Endothelial cell of umbilical vein (primary cell): Measurements from ENCODE around the gene HMCN1. TPM values are rescaled to one million over a fixed set of nuclear protein-coding genes. Genes with fewer than 3 reads are reported as not detected.
A peak's percentile ranks its signal among the peaks of the same experiment; 100 is the strongest.

Source experiments
- BruUV-seq: library from RNA; stranded (reverse); fragments of 400-500 nt; replicated peaks from 2 replicates; lab custom pipeline; 2021; lab: Mats Ljungman, UMichigan
- CTCF ChIA-PET: fragments of 300-600, 350-600 bp; sonication (Branson Sonifier 250); formaldehyde crosslinking; loops from one replicate; lab custom pipeline; 2021; ENCODE audit warnings: antibody characterized with exemption, inconsistent platforms; lab: Charles Lee
- POLR2A ChIA-PET: fragments of 300-600, 350-600 bp; sonication (Branson Sonifier 250); formaldehyde crosslinking; loops from one replicate; lab custom pipeline; 2021; ENCODE audit warnings: antibody characterized with exemption, inconsistent platforms; lab: Charles Lee
- DNase-seq: peaks from one replicate; pipeline ENCODE4 v3.0.0-alpha.2; 2011; ENCODE audit warnings: low read depth, low spot score
- FAIRE-seq: peaks from 2 replicates; lab custom pipeline; 2011; peaks lifted over from hg19 to GRCh38; lab: Jason Lieb, UNC
- H2AFZ ChIP-seq: 2 replicates; pipeline ENCODE4 v1.6.0; 2012; ENCODE audit warnings: low read depth, low read length, control low read depth, inconsistent platforms
- H3K27ac ChIP-seq: 2 replicates; pipeline ENCODE4 v1.5.1; 2011; ENCODE audit warnings: low read depth, mild to moderate bottlenecking, control low read depth, low read length, moderate library complexity; ENCODE audit not compliant: insufficient read depth
- H3K27me3 ChIP-seq, 2 experiments: 2 replicates each; pipeline versions ENCODE4 v1.6.0 to v1.6.1; 2011; ENCODE audit warnings: low read length in 2 of 2, mixed read lengths in 1 of 2; ENCODE audit not compliant: control insufficient read depth in 2 of 2, insufficient read depth in 2 of 2
- H3K36me3 ChIP-seq, 2 experiments: 2 replicates in 1 of 2; 3 replicates in 1 of 2; pipeline ENCODE4 v1.5.1; 2011; ENCODE audit warnings: low read length in 2 of 2, mild to moderate bottlenecking in 1 of 2, moderate library complexity in 1 of 2; ENCODE audit not compliant: control insufficient read depth in 2 of 2, insufficient read depth in 2 of 2; ENCODE audit errors: extremely low read depth in 1 of 2
- H3K4me1 ChIP-seq: 3 replicates; pipeline ENCODE4 v1.5.1; 2011; ENCODE audit warnings: mild to moderate bottlenecking, low read length; ENCODE audit not compliant: control insufficient read depth, insufficient read depth; ENCODE audit errors: extremely low read depth
- H3K4me2 ChIP-seq: 2 replicates; pipeline ENCODE4 v1.6.1; 2011; ENCODE audit warnings: low read length, control low read depth, mixed read lengths; ENCODE audit not compliant: insufficient read depth
- H3K4me3 ChIP-seq, 3 experiments: fragments of 200-600 bp in 1 of 3; sonication (generic), shearing (Covaris generic) in 1 of 3; replicated peaks in 1 of 3; 2 replicates each; pipeline ENCODE4 v1.5.1; 2011 to 2016; ENCODE audit warnings: control low read depth in 3 of 3, low read length in 3 of 3, mild to moderate bottlenecking in 2 of 3, inconsistent platforms in 1 of 3, low read depth in 1 of 3, moderate library complexity in 1 of 3; ENCODE audit not compliant: insufficient read depth in 1 of 3
- H3K79me2 ChIP-seq: 2 replicates; pipeline ENCODE4 v1.6.0; 2012; ENCODE audit warnings: low read length, inconsistent platforms; ENCODE audit not compliant: control insufficient read depth, insufficient read depth
- H3K9ac ChIP-seq: replicated peaks from 2 replicates; pipeline ENCODE3; 2011; ENCODE audit warnings: low read length, control low read depth; ENCODE audit not compliant: insufficient read depth; ENCODE audit errors: extremely low read depth
- H3K9me1 ChIP-seq: replicated peaks from 3 replicates; pipeline ENCODE4 v1.6.0; 2011; ENCODE audit warnings: mild to moderate bottlenecking, low read length; ENCODE audit not compliant: control insufficient read depth, insufficient read depth; ENCODE audit errors: extremely low read depth
- H3K9me3 ChIP-seq: replicated peaks from 2 replicates; pipeline ENCODE4 v1.5.1; 2012; ENCODE audit warnings: low read length, inconsistent platforms; ENCODE audit not compliant: control insufficient read depth, insufficient read depth
- H4K20me1 ChIP-seq: replicated peaks from 2 replicates; pipeline ENCODE3; 2011; ENCODE audit warnings: mild to moderate bottlenecking, low read length; ENCODE audit not compliant: control insufficient read depth, insufficient read depth; ENCODE audit errors: extremely low read depth
- CTCF ChIP-seq, 2 donors: IDR thresholded peaks; 1 replicate in 1 of 2; 2 replicates in 1 of 2; pipeline ENCODE4 v1.5.1; 2011; ENCODE audit warnings: low read length in 2 of 2, mild to moderate bottlenecking in 2 of 2, moderate library complexity in 2 of 2, control low read depth in 1 of 2, inconsistent platforms in 1 of 2, low read depth in 1 of 2; ENCODE audit not compliant: insufficient read depth in 1 of 2; ENCODE audit errors: extremely low read depth in 1 of 2
- EZH2 ChIP-seq: IDR thresholded peaks from 2 replicates; pipeline ENCODE4 v1.6.1; 2012; ENCODE audit warnings: borderline replicate concordance, low read depth, mild to moderate bottlenecking, moderate library complexity, low read length, inconsistent platforms; ENCODE audit not compliant: severe bottlenecking
- FOS ChIP-seq: IDR thresholded peaks from 2 replicates; pipeline ENCODE4 v1.6.1; 2011; ENCODE audit warnings: mild to moderate bottlenecking, low read length, moderate library complexity, borderline replicate concordance; ENCODE audit not compliant: insufficient read depth
- GATA2 ChIP-seq: IDR thresholded peaks from 2 replicates; pipeline ENCODE4 v1.7.0; 2011; ENCODE audit warnings: low read depth, mild to moderate bottlenecking, moderate library complexity, mixed read lengths, low read length; ENCODE audit not compliant: insufficient read length, insufficient read depth
- JUN ChIP-seq: IDR thresholded peaks from 2 replicates; pipeline ENCODE4 v1.6.1; 2011; ENCODE audit warnings: borderline replicate concordance, low read depth; ENCODE audit not compliant: insufficient read length, insufficient read depth
- MAX ChIP-seq: IDR thresholded peaks from 2 replicates; pipeline ENCODE4 v1.6.1; 2011; ENCODE audit not compliant: insufficient read depth, insufficient read length
- MYC ChIP-seq: IDR thresholded peaks from one replicate; pipeline ENCODE4 v1.6.1; 2011; ENCODE audit warnings: mild to moderate bottlenecking, low read depth, low read length
- POLR2A ChIP-seq: IDR thresholded peaks from 2 replicates; pipeline ENCODE4 v1.6.1; 2012; ENCODE audit warnings: low read depth, mild to moderate bottlenecking, control low read depth, low read length
- POLR2AphosphoS5 ChIP-seq: IDR thresholded peaks from 2 replicates; pipeline ENCODE4 v1.6.1; 2012; ENCODE audit warnings: low read depth, mild to moderate bottlenecking, control low read depth, low read length, moderate library complexity; ENCODE audit not compliant: insufficient read depth
- dilution Hi-C: fragments of 300-500 bp; cut with MboI; formaldehyde crosslinking; loops from one replicate; pipeline ENCODE4 v1.15.0; 2019; ENCODE audit warnings: low sequenced_read_pairs; ENCODE audit not compliant: extremely low pct_ligation_motif_present
- intact Hi-C: fragments of 100-400 bp; cut with micrococcal nuclease; formaldehyde crosslinking; loops from one replicate; pipeline ENCODE4 v1.10.0; 2022
- polyA plus RNA-seq, 4 experiments: library from polyadenylated mRNA; depleted of rRNA in 3 of 4; stranded (reverse) in 3 of 4; unstranded in 1 of 4; fragments of >200 nt; gene quantifications; 2 replicates each; pipeline versions ENCODE4 v1.2.1 to v1.2.3, GENCODE V29; 2011 to 2012; ENCODE audit warnings: missing spikeins in 1 of 4
- total RNA-seq: library from RNA; stranded (reverse); gene quantifications from 2 replicates; pipeline ENCODE4 v1.2.3, GENCODE V29; 2021

The HMCN1 gene
- total and polyA plus RNA-seq, 2 donors (not counting 3 experiments of a cell fraction or from before 2014, with no cell fraction given): 10.3 to 16.0 TPM

- TF ChIP-seq MAX: no peak
- no peak for TF ChIP-seq POLR2AphosphoS5
- no peak for TF ChIP-seq MYC
- no peak for TF ChIP-seq GATA2
- TF ChIP-seq CTCF (IDR thresholded peaks at IDR 0.05; ENCODE audit: extremely low read depth in 1 of 2, insufficient read depth in 1 of 2, low read depth in 1 of 2, low read length in 2 of 2): no peak
- no peak for TF ChIP-seq JUN
- no peak for TF ChIP-seq FOS
- no peak for TF ChIP-seq POLR2A
- TF ChIP-seq EZH2: no peak
- H3K9me3 ChIP-seq: no peaks in the 10 kb centered on the region
- ChIA-PET POLR2A (no interaction called here), CTCF (interaction anchor here (0.9 to 1.8 kb wide), 2 partner anchors 11 to 68 kb away, joined by 3 to 6 read pairs; no protein-coding TSS in a partner anchor)
- FAIRE-seq: no peak
- H3K4me2 ChIP-seq: no peak overlapping the region
- no TSS peak for BruUV-seq
- H4K20me1 ChIP-seq: no peaks in the 10 kb centered on the region
- no peaks in the 10 kb centered on the region for H3K9me1 ChIP-seq
- no peaks in the 10 kb centered on the region for H3K36me3 ChIP-seq
- no peak overlapping the region for H3K27ac ChIP-seq
- dilution Hi-C loops: no loop called here
- peaks cover 6% of the 10 kb centered on the region for H3K4me1 ChIP-seq
- H3K4me3 ChIP-seq: no peak overlapping the region
- H3K9ac ChIP-seq: no peak overlapping the region
- H2AFZ ChIP-seq: no peak overlapping the region
- no peaks in the 10 kb centered on the region for H3K27me3 ChIP-seq
- peak; percentile 28 for DNase-seq
- intact Hi-C loops: no loop called here
- H3K79me2 ChIP-seq: no peaks in the 10 kb centered on the region
These were observed 54.2 kb downstream of the HMCN1 start for GRCh38 chr1:185788386-185788785.
